GM23338 (cell line): ENCODE data around the gene GIMAP1. TPM values are rescaled to one million over a fixed set of nuclear protein-coding genes. Genes with fewer than 3 reads are reported as not detected.

ENCODE experiments used
- ATAC-seq: fragments of 200-7000 bp; cut with Tn5 transposase; 3 replicates; pipeline ENCODE4 v1.9.1; 2020
- DNase-seq: peaks from one replicate; pipeline ENCODE4 v3.0.0-alpha.2; 2015; ENCODE audit warnings: low spot score
- H2AFZ ChIP-seq: fragments of 200-600 bp; sonication (generic); 2 replicates; pipeline ENCODE4 v1.8.0; 2016; ENCODE audit warnings: antibody characterized with exemption, mild to moderate bottlenecking, moderate library complexity
- H3F3A ChIP-seq: fragments of 200-600 bp; sonication (generic); replicated peaks from 2 replicates; pipeline ENCODE4 v1.8.0; 2017; ENCODE audit warnings: antibody characterized with exemption, mixed run types, low read depth
- H3K27ac ChIP-seq: fragments of 200-600 bp; sonication (generic); 2 replicates; pipeline ENCODE4 v1.6.1; 2016; ENCODE audit warnings: low read depth
- H3K27me3 ChIP-seq: fragments of 200-600 bp; sonication (generic); 2 replicates; pipeline ENCODE4 v1.8.0; 2016; ENCODE audit warnings: mild to moderate bottlenecking, mixed run types, moderate library complexity; ENCODE audit not compliant: insufficient read depth
- H3K36me3 ChIP-seq: fragments of 200-600 bp; sonication (generic); 2 replicates; pipeline ENCODE4 v1.8.0; 2016; ENCODE audit warnings: mild to moderate bottlenecking; ENCODE audit not compliant: insufficient read depth
- H3K4me1 ChIP-seq: fragments of 200-600 bp; sonication (generic); 2 replicates; pipeline ENCODE4 v1.8.0; 2016; ENCODE audit warnings: mild to moderate bottlenecking, moderate library complexity; ENCODE audit not compliant: insufficient read depth
- H3K4me2 ChIP-seq: fragments of 200-600 bp; sonication (generic); 2 replicates; pipeline ENCODE4 v1.7.1; 2017; ENCODE audit warnings: mixed run types
- H3K4me3 ChIP-seq: fragments of 200-600 bp; sonication (generic); 2 replicates; pipeline ENCODE4 v1.6.1; 2016; ENCODE audit warnings: mixed run types
- H3K79me2 ChIP-seq: fragments of 200-600 bp; sonication (generic); replicated peaks from 2 replicates; pipeline ENCODE4 v1.8.0; 2017; ENCODE audit warnings: mild to moderate bottlenecking; ENCODE audit not compliant: insufficient read depth
- H3K9me2 ChIP-seq: fragments of 200-600 bp; sonication (generic); 2 replicates; pipeline ENCODE4 v1.8.0; 2017; ENCODE audit not compliant: insufficient read depth
- H4K20me1 ChIP-seq: fragments of 200-600 bp; sonication (generic); replicated peaks from 2 replicates; pipeline ENCODE4 v1.8.0; 2017; ENCODE audit warnings: mild to moderate bottlenecking; ENCODE audit not compliant: insufficient read depth
- H3K27ac Mint-ChIP-seq: 2 replicates; pipeline ENCODE4 v1.8.0; 2020; ENCODE audit warnings: inconsistent platforms, mild to moderate bottlenecking, moderate library complexity, mixed read lengths
- H3K27me3 Mint-ChIP-seq: 3 replicates; pipeline ENCODE4 v1.8.0; 2022; ENCODE audit warnings: low read depth, mild to moderate bottlenecking, moderate library complexity, mixed read lengths, inconsistent platforms; ENCODE audit not compliant: insufficient read depth, poor library complexity
- H3K36me3 Mint-ChIP-seq: 3 replicates; pipeline ENCODE4 v1.8.0; 2021; ENCODE audit warnings: low read depth, mild to moderate bottlenecking, inconsistent platforms, moderate library complexity, mixed read lengths
- H3K4me1 Mint-ChIP-seq: 3 replicates; pipeline ENCODE4 v1.8.0; 2020; ENCODE audit warnings: mild to moderate bottlenecking, inconsistent platforms, mixed read lengths
- H3K4me3 Mint-ChIP-seq: 3 replicates; pipeline ENCODE4 v1.8.0; 2021; ENCODE audit warnings: moderate library complexity, mild to moderate bottlenecking, inconsistent platforms, mixed read lengths
- H3K9me3 Mint-ChIP-seq: 3 replicates; pipeline ENCODE4 v1.8.0; 2020; ENCODE audit warnings: moderate library complexity, mild to moderate bottlenecking, inconsistent platforms, mixed read lengths
- CREB1 ChIP-seq: fragments of 250-450 bp; sonication (Bioruptor Pico); IDR thresholded peaks from 2 replicates; pipeline ENCODE4 v1.5.0; 2020; ENCODE audit warnings: low read depth, mild to moderate bottlenecking, moderate library complexity
- EZH2 ChIP-seq: fragments of 200-600 bp; sonication (generic); IDR thresholded peaks from one replicate; pipeline ENCODE4 v1.8.0; 2017; ENCODE audit warnings: antibody characterized with exemption, mild to moderate bottlenecking, low read depth; ENCODE audit not compliant: unreplicated experiment
- EZH2phosphoT487 ChIP-seq: fragments of 200-600 bp; sonication (generic); IDR thresholded peaks from one replicate; pipeline ENCODE4 v1.8.1; 2018; ENCODE audit warnings: antibody characterized with exemption; ENCODE audit not compliant: unreplicated experiment
- JUNB ChIP-seq: IDR thresholded peaks from one replicate; pipeline ENCODE4 v1.6.1; 2016; ENCODE audit warnings: antibody characterized with exemption; ENCODE audit not compliant: unreplicated experiment
- NANOG ChIP-seq: IDR thresholded peaks from 2 replicates; pipeline ENCODE4 v1.6.1; 2016; ENCODE audit warnings: antibody characterized with exemption, borderline replicate concordance
- POLR2AphosphoS5 ChIP-seq: IDR thresholded peaks from 2 replicates; pipeline ENCODE4 v1.6.1; 2016; ENCODE audit warnings: antibody characterized with exemption, low read depth
- STAT1 ChIP-seq: IDR thresholded peaks from one replicate; pipeline ENCODE4 v1.6.1; 2016; ENCODE audit warnings: antibody characterized with exemption; ENCODE audit not compliant: unreplicated experiment
- ZNF114 ChIP-seq: fragments of 250-450 bp; sonication (Bioruptor Pico); IDR thresholded peaks from 2 replicates; pipeline ENCODE4 v1.5.0; 2020; ENCODE audit warnings: mild to moderate bottlenecking, moderate library complexity
- ZNF331 ChIP-seq: fragments of 250-450 bp; sonication (Bioruptor Pico); IDR thresholded peaks from 2 replicates; pipeline ENCODE4 v1.5.0; 2020; ENCODE audit warnings: low read depth, mild to moderate bottlenecking, moderate library complexity
- polyA plus RNA-seq: library from polyadenylated mRNA; unstranded; fragments of >200 nt; fragmentation: Nextera tagmentation; extraction: Ambion mirVana; gene quantifications from 2 replicates; pipeline ENCODE4 v1.2.1, GENCODE V29; 2016
- total RNA-seq: library from RNA; depleted of rRNA; stranded (reverse); fragments of >200 nt; shearing (Covaris generic); gene quantifications from 2 replicates; pipeline ENCODE4 v1.2.3, GENCODE V29; 2014
- TF ChIP-seq, protein P1 (sequence below), 2 experiments: fragments of 200-600 bp in 1 of 2; sonication (generic) in 1 of 2; conservative IDR thresholded peaks; 2 replicates each; pipeline versions ENCODE4 v1.5.1 to v1.6.1; 2016 to 2017; ENCODE audit warnings: antibody characterized with exemption in 2 of 2, low read depth in 2 of 2, mild to moderate bottlenecking in 2 of 2, moderate library complexity in 1 of 2
- TF ChIP-seq, protein P2 (sequence below): IDR thresholded peaks from one replicate; pipeline ENCODE4 v1.6.1; 2018; ENCODE audit warnings: antibody characterized with exemption; ENCODE audit not compliant: unreplicated experiment
- TF ChIP-seq, protein P3 (sequence below): IDR thresholded peaks from 2 replicates; pipeline ENCODE4 v1.6.1; 2016; ENCODE audit warnings: antibody characterized with exemption
- TF ChIP-seq, protein P4 (sequence below): fragments of 250-450 bp; sonication (Bioruptor Pico); IDR thresholded peaks from 2 replicates; pipeline ENCODE4 v1.5.0; 2020; ENCODE audit warnings: mild to moderate bottlenecking, moderate library complexity

Gene GIMAP1
- total and polyA plus RNA-seq, 2 experiments from 2014 or later = not detected

DNA sequence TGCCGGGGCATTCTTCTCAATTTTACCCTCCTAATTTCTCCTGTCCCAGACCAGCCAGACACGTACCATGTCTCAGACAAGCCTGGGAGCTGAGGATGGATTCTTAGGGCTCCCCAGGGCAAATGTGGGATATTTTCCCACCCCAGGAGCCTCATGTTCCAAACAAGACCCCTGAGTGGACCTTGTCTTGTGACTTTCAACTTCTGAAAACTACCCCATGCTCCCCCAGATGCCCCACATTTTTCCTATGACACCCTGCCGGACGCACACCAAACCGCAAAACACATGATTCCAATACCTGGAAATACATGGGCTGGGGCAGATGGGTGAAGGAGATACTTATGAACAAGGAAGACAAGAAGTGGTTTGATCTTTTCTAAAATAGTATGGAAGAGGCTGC lies 21.7 kb downstream of the GIMAP1 start:
- Mint-ChIP-seq H3K4me3 (no peak overlapping the region), H3K4me1 (peaks cover 8% of the 10 kb centered on the region; the same call in 1 of the 3 replicates), H3K27ac (no peak overlapping the region), H3K36me3 (no peaks in the 10 kb centered on the region), H3K9me3 (peaks cover 13% of the 10 kb centered on the region), H3K27me3 (peaks cover 100% of the 10 kb centered on the region)
- Histone ChIP-seq H2AFZ (no peak overlapping the region), H3F3A (no peaks in the 10 kb centered on the region), H3K4me1 (no peaks in the 10 kb centered on the region), H3K79me2 (no peaks in the 10 kb centered on the region), H3K9me2 (no peaks in the 10 kb centered on the region), H3K27ac (no peak overlapping the region), H3K36me3 (no peaks in the 10 kb centered on the region), H3K4me2 (no peak overlapping the region), H3K27me3 (peaks cover 99% of the 10 kb centered on the region), H3K4me3 (no peak overlapping the region), H4K20me1 (peaks cover 32% of the 10 kb centered on the region)
- TF ChIP-seq EZH2 (no peak), NANOG (no peak), STAT1 (no peak), JUNB (no peak), CREB1 (no peak), POLR2AphosphoS5 (no peak), ZNF331 (CRISPR knock-in tag) (no peak), EZH2phosphoT487 (no peak), ZNF114 (CRISPR knock-in tag) (no peak)
- TF ChIP-seq, protein P1, sequence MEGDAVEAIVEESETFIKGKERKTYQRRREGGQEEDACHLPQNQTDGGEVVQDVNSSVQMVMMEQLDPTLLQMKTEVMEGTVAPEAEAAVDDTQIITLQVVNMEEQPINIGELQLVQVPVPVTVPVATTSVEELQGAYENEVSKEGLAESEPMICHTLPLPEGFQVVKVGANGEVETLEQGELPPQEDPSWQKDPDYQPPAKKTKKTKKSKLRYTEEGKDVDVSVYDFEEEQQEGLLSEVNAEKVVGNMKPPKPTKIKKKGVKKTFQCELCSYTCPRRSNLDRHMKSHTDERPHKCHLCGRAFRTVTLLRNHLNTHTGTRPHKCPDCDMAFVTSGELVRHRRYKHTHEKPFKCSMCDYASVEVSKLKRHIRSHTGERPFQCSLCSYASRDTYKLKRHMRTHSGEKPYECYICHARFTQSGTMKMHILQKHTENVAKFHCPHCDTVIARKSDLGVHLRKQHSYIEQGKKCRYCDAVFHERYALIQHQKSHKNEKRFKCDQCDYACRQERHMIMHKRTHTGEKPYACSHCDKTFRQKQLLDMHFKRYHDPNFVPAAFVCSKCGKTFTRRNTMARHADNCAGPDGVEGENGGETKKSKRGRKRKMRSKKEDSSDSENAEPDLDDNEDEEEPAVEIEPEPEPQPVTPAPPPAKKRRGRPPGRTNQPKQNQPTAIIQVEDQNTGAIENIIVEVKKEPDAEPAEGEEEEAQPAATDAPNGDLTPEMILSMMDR (conservative IDR thresholded peaks at IDR 0.05; ENCODE audit: low read depth in 2 of 2) = no peak
- TF ChIP-seq, protein P2, sequence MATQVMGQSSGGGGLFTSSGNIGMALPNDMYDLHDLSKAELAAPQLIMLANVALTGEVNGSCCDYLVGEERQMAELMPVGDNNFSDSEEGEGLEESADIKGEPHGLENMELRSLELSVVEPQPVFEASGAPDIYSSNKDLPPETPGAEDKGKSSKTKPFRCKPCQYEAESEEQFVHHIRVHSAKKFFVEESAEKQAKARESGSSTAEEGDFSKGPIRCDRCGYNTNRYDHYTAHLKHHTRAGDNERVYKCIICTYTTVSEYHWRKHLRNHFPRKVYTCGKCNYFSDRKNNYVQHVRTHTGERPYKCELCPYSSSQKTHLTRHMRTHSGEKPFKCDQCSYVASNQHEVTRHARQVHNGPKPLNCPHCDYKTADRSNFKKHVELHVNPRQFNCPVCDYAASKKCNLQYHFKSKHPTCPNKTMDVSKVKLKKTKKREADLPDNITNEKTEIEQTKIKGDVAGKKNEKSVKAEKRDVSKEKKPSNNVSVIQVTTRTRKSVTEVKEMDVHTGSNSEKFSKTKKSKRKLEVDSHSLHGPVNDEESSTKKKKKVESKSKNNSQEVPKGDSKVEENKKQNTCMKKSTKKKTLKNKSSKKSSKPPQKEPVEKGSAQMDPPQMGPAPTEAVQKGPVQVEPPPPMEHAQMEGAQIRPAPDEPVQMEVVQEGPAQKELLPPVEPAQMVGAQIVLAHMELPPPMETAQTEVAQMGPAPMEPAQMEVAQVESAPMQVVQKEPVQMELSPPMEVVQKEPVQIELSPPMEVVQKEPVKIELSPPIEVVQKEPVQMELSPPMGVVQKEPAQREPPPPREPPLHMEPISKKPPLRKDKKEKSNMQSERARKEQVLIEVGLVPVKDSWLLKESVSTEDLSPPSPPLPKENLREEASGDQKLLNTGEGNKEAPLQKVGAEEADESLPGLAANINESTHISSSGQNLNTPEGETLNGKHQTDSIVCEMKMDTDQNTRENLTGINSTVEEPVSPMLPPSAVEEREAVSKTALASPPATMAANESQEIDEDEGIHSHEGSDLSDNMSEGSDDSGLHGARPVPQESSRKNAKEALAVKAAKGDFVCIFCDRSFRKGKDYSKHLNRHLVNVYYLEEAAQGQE = no peak
- TF ChIP-seq, protein P3, sequence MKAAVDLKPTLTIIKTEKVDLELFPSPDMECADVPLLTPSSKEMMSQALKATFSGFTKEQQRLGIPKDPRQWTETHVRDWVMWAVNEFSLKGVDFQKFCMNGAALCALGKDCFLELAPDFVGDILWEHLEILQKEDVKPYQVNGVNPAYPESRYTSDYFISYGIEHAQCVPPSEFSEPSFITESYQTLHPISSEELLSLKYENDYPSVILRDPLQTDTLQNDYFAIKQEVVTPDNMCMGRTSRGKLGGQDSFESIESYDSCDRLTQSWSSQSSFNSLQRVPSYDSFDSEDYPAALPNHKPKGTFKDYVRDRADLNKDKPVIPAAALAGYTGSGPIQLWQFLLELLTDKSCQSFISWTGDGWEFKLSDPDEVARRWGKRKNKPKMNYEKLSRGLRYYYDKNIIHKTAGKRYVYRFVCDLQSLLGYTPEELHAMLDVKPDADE = no peak
- TF ChIP-seq, protein P4, sequence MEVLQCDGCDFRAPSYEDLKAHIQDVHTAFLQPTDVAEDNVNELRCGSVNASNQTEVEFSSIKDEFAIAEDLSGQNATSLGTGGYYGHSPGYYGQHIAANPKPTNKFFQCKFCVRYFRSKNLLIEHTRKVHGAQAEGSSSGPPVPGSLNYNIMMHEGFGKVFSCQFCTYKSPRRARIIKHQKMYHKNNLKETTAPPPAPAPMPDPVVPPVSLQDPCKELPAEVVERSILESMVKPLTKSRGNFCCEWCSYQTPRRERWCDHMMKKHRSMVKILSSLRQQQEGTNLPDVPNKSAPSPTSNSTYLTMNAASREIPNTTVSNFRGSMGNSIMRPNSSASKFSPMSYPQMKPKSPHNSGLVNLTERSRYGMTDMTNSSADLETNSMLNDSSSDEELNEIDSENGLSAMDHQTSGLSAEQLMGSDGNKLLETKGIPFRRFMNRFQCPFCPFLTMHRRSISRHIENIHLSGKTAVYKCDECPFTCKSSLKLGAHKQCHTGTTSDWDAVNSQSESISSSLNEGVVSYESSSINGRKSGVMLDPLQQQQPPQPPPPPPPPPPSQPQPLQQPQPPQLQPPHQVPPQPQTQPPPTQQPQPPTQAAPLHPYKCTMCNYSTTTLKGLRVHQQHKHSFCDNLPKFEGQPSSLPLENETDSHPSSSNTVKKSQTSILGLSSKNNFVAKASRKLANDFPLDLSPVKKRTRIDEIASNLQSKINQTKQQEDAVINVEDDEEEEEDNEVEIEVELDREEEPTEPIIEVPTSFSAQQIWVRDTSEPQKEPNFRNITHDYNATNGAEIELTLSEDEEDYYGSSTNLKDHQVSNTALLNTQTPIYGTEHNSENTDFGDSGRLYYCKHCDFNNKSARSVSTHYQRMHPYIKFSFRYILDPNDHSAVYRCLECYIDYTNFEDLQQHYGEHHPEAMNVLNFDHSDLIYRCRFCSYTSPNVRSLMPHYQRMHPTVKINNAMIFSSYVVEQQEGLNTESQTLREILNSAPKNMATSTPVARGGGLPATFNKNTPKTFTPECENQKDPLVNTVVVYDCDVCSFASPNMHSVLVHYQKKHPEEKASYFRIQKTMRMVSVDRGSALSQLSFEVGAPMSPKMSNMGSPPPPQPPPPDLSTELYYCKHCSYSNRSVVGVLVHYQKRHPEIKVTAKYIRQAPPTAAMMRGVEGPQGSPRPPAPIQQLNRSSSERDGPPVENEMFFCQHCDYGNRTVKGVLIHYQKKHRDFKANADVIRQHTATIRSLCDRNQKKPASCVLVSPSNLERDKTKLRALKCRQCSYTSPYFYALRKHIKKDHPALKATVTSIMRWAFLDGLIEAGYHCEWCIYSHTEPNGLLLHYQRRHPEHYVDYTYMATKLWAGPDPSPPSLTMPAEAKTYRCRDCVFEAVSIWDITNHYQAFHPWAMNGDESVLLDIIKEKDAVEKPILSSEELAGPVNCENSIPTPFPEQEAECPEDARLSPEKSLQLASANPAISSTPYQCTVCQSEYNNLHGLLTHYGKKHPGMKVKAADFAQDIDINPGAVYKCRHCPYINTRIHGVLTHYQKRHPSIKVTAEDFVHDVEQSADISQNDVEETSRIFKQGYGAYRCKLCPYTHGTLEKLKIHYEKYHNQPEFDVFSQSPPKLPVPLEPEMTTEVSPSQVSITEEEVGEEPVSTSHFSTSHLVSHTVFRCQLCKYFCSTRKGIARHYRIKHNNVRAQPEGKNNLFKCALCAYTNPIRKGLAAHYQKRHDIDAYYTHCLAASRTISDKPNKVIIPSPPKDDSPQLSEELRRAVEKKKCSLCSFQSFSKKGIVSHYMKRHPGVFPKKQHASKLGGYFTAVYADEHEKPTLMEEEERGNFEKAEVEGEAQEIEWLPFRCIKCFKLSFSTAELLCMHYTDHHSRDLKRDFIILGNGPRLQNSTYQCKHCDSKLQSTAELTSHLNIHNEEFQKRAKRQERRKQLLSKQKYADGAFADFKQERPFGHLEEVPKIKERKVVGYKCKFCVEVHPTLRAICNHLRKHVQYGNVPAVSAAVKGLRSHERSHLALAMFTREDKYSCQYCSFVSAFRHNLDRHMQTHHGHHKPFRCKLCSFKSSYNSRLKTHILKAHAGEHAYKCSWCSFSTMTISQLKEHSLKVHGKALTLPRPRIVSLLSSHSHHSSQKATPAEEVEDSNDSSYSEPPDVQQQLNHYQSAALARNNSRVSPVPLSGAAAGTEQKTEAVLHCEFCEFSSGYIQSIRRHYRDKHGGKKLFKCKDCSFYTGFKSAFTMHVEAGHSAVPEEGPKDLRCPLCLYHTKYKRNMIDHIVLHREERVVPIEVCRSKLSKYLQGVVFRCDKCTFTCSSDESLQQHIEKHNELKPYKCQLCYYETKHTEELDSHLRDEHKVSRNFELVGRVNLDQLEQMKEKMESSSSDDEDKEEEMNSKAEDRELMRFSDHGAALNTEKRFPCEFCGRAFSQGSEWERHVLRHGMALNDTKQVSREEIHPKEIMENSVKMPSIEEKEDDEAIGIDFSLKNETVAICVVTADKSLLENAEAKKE (CRISPR knock-in tag) = no peak
- DNase-seq = no peak
- ATAC-seq = no peak
